MM.1S (cell line): ENCODE data around the gene WEE2.

Experiments
- DNase-seq: peaks from one replicate; pipeline ENCODE4 v3.0.0-alpha.2; 2015
- H2AFZ ChIP-seq: fragments of 300-600 bp; sonication (generic); 2 replicates; pipeline ENCODE4 v1.6.0; 2016; ENCODE audit warnings: antibody characterized with exemption, low read length
- H3F3A ChIP-seq: fragments of 300-600 bp; sonication (generic); 2 replicates; pipeline ENCODE4 v1.6.1; 2016; ENCODE audit warnings: mild to moderate bottlenecking, antibody characterized with exemption, low read length, moderate library complexity, mixed read lengths; ENCODE audit not compliant: insufficient read depth
- H3K27ac ChIP-seq: fragments of 300-600 bp; sonication (generic); 2 replicates; pipeline ENCODE4 v1.5.1; 2016; ENCODE audit warnings: mild to moderate bottlenecking, low read length
- H3K27me3 ChIP-seq: fragments of 300-600 bp; sonication (generic); replicated peaks from 2 replicates; pipeline ENCODE4 v1.6.0; 2016; ENCODE audit warnings: low read length; ENCODE audit not compliant: insufficient read depth
- H3K36me3 ChIP-seq: fragments of 300-600 bp; sonication (generic); replicated peaks from 2 replicates; pipeline ENCODE4 v1.6.1; 2016; ENCODE audit warnings: mild to moderate bottlenecking, low read length, mixed read lengths; ENCODE audit not compliant: insufficient read depth
- H3K4me1 ChIP-seq: fragments of 300-600 bp; sonication (generic); 2 replicates; pipeline ENCODE4 v1.6.1; 2016; ENCODE audit warnings: low read length, mixed read lengths
- H3K4me2 ChIP-seq: fragments of 300-600 bp; sonication (generic); 2 replicates; pipeline ENCODE4 v1.6.0; 2016; ENCODE audit warnings: low read depth, low read length
- H3K4me3 ChIP-seq: fragments of 300-600 bp; sonication (generic); 2 replicates; pipeline ENCODE4 v1.5.1; 2016; ENCODE audit warnings: low read length, mixed read lengths
- H3K79me2 ChIP-seq: fragments of 300-600 bp; sonication (generic); 2 replicates; pipeline ENCODE4 v1.6.1; 2016; ENCODE audit warnings: mixed run types, low read length, mixed read lengths
- H3K9ac ChIP-seq: fragments of 300-600 bp; sonication (generic); 2 replicates; pipeline ENCODE4 v1.6.1; 2016; ENCODE audit warnings: low read length, mixed read lengths
- H3K9me2 ChIP-seq: fragments of 300-600 bp; sonication (generic); replicated peaks from 2 replicates; pipeline ENCODE4 v1.6.1; 2016; ENCODE audit warnings: mild to moderate bottlenecking, low read length, mixed read lengths; ENCODE audit not compliant: insufficient read depth
- H3K9me3 ChIP-seq: fragments of 300-600 bp; sonication (generic); replicated peaks from 2 replicates; pipeline ENCODE4 v1.6.1; 2016; ENCODE audit warnings: mild to moderate bottlenecking, low read length, mixed read lengths; ENCODE audit not compliant: insufficient read depth
- H4K20me1 ChIP-seq: fragments of 300-600 bp; sonication (generic); 2 replicates; pipeline ENCODE4 v1.6.1; 2016; ENCODE audit warnings: mild to moderate bottlenecking, low read length, moderate library complexity, mixed read lengths; ENCODE audit not compliant: insufficient read depth
- EZH2 ChIP-seq: fragments of 300-600 bp; sonication (generic); optimal IDR thresholded peaks from 2 replicates; pipeline ENCODE3; 2017; ENCODE audit warnings: low read depth, mild to moderate bottlenecking, antibody characterized with exemption, low read length, mixed read lengths
- EZH2phosphoT487 ChIP-seq: fragments of 300-600 bp; sonication (generic); IDR thresholded peaks from 2 replicates; pipeline ENCODE4 v1.6.1; 2018; ENCODE audit warnings: antibody characterized with exemption, low read length
- TF ChIP-seq, protein P1 (sequence below): fragments of 300-600 bp; sonication (generic); IDR thresholded peaks from 2 replicates; pipeline ENCODE4 v1.5.1; 2016; ENCODE audit warnings: antibody characterized with exemption, low read length, mixed read lengths

The WEE2 gene

DNA sequence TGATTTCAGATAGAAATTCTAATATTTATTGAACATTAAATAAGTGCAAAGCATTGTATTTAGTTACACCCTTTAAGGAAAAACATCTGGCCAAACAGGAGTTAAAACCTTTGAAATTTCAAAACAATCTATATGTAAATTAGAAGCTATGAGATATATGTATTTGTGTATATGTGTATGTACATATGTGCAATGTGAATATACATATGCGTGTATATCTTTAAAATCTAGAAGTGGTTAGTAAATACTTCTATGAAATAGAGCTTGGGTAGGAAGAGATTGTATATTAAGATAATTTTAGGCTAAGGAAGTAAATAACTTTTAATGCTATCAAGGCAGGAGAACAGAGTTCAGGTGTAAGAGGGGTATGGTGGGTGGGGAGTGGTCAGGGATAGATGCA lies 9.3 kb downstream of the WEE2 start:
- H3K9me3 ChIP-seq = no peaks in the 10 kb centered on the region
- H3K27ac ChIP-seq = no peak overlapping the region
- no peaks in the 10 kb centered on the region for H3K4me1 ChIP-seq
- no peak overlapping the region for H2AFZ ChIP-seq
- TF ChIP-seq EZH2phosphoT487 (no peak), EZH2 (no peak)
- TF ChIP-seq, protein P1, sequence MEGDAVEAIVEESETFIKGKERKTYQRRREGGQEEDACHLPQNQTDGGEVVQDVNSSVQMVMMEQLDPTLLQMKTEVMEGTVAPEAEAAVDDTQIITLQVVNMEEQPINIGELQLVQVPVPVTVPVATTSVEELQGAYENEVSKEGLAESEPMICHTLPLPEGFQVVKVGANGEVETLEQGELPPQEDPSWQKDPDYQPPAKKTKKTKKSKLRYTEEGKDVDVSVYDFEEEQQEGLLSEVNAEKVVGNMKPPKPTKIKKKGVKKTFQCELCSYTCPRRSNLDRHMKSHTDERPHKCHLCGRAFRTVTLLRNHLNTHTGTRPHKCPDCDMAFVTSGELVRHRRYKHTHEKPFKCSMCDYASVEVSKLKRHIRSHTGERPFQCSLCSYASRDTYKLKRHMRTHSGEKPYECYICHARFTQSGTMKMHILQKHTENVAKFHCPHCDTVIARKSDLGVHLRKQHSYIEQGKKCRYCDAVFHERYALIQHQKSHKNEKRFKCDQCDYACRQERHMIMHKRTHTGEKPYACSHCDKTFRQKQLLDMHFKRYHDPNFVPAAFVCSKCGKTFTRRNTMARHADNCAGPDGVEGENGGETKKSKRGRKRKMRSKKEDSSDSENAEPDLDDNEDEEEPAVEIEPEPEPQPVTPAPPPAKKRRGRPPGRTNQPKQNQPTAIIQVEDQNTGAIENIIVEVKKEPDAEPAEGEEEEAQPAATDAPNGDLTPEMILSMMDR = no peak
- no peaks in the 10 kb centered on the region for H3K36me3 ChIP-seq
- H3K9me2 ChIP-seq = no peaks in the 10 kb centered on the region
- no peak for DNase-seq
- no peak overlapping the region for H3K9ac ChIP-seq
- no peaks in the 10 kb centered on the region for H3K79me2 ChIP-seq
- H4K20me1 ChIP-seq = no peaks in the 10 kb centered on the region
- no peak overlapping the region for H3K4me2 ChIP-seq
- no peaks in the 10 kb centered on the region for H3K27me3 ChIP-seq
- H3F3A ChIP-seq = no peaks in the 10 kb centered on the region
- H3K4me3 ChIP-seq = no peak overlapping the region

DNA sequence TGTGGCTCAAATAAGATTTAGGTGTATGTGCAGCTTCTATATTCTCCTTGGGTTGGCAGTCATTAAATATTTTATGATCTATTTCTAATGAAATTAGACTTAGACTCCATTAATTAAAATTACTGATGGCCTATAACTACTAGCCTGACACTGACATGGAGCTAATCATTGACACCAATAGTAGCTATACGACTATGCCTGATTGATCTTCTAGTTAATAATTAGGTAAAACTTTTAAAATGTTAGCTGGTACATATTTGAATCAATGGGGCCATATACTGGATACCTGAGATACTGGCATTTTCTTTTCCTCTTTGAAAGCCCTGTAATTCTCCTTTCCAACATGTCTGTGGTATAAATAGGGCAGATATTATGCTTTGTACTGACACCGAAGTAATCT lies 14.4 kb downstream of the WEE2 start:
- Histone ChIP-seq H3K9ac (no peak overlapping the region), H3K4me1 (no peaks in the 10 kb centered on the region), H3K4me3 (no peak overlapping the region), H3K79me2 (no peaks in the 10 kb centered on the region), H3K9me2 (no peaks in the 10 kb centered on the region), H2AFZ (no peak overlapping the region), H4K20me1 (no peaks in the 10 kb centered on the region), H3K4me2 (no peak overlapping the region), H3K27ac (no peak overlapping the region), H3K36me3 (no peaks in the 10 kb centered on the region), H3F3A (no peaks in the 10 kb centered on the region), H3K27me3 (no peaks in the 10 kb centered on the region), H3K9me3 (no peaks in the 10 kb centered on the region)
- no peak for DNase-seq
- TF ChIP-seq EZH2phosphoT487 (no peak), EZH2 (no peak)
- TF ChIP-seq, protein P1 = no peak

DNA sequence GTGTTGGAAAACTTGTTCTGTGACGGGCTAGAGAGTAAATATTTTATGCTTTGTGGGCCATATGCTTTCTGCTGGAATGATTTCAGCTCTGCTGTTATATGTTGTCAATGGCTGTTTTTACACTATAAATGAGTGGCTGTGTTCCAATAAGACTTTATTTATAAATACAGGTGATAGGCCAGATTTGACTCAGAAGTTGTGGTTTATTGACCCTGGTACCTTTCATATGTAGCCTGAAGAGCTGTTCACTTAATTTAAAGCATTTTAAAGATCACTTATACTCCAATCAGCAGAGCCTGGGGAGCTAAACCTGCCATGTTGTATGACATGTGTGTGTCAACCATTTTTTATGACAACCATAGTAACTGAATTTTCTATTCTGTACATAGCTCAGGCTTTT lies 20.9 kb downstream of the WEE2 start:
- no peaks in the 10 kb centered on the region for H3K36me3 ChIP-seq
- H3K79me2 ChIP-seq = no peaks in the 10 kb centered on the region
- TF ChIP-seq EZH2phosphoT487 (no peak), EZH2 (no peak)
- TF ChIP-seq, protein P1 = no peak
- H3K4me1 ChIP-seq = no peaks in the 10 kb centered on the region
- DNase-seq = no peak
- H3F3A ChIP-seq = no peaks in the 10 kb centered on the region
- H3K9me3 ChIP-seq = no peaks in the 10 kb centered on the region
- H3K4me3 ChIP-seq = no peak overlapping the region
- no peak overlapping the region for H3K9ac ChIP-seq
- no peak overlapping the region for H3K4me2 ChIP-seq
- no peak overlapping the region for H3K27ac ChIP-seq
- no peaks in the 10 kb centered on the region for H4K20me1 ChIP-seq
- no peaks in the 10 kb centered on the region for H3K9me2 ChIP-seq
- H3K27me3 ChIP-seq = no peaks in the 10 kb centered on the region
- H2AFZ ChIP-seq = no peak overlapping the region
